NCI-H146 treated with DMSO at 0.1 percent for 48 hours (cell line): Measurements from ENCODE around the gene RNF11.
"Not testable (repeated sequence)": the region's sequence is repeated elsewhere in the genome, so short reads cannot be mapped to it uniquely, and the experiment has no call there.

Experiments
- DNase-seq: peaks from one replicate; lab custom pipeline; 2025; ENCODE audit not compliant: unreplicated experiment; lab: John Stamatoyannopoulos, UW

The RNF11 gene

DNA sequence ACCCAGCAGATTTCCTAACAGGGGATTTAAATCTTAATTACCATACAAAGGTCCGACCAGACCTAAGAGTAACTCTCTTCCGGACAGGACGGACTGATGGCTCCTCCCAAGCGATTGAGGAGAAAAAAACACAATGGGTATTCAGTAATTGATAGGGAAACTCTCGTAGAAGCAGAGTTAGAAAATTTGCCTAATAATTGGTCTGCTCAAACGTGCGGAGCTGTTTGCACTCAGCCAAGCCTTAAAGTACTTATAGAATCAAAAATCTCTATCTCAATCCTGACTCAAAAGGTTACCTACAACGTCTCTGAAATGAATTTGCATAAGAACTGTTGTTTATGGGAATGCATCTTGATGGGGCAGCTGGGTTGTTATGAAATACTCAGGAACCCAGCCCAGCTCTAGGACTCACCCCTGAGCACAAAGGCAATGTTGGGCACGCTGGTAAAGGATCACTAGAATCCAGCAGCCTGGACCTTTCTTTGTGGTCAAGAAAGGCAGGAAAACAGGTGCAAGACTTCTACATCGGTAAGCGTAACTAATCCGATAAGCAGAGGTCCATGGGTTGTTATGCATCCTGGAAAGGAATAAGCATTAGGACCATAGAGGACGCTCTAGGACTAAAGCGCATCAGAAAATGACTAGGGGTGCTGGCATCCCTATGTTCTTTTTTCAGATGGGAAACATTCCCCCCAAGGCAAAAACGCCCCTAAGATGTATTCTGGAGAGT, 8.7 kb upstream of the RNF11 start:
- DNase-seq = not testable (repeated sequence)

DNA sequence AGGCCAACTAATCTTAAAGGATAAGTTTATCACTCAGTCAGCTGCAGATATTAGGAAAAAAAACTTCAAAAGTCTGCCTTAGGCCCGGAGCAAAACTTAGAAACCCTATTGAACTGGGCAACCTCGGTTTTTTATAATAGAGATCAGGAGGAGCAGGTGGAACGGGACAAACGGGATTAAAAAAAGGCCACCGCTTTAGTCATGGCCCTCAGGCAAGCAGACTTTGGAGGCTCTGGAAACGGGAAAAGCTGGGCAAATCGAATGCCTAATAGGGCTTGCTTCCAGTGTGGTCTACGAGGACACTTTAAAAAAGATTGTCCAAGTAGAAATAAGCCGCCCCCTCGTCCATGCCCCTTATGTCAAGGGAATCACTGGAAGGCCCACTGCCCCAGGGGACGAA, 7.6 kb upstream of the RNF11 start:
- not testable (repeated sequence) for DNase-seq

DNA sequence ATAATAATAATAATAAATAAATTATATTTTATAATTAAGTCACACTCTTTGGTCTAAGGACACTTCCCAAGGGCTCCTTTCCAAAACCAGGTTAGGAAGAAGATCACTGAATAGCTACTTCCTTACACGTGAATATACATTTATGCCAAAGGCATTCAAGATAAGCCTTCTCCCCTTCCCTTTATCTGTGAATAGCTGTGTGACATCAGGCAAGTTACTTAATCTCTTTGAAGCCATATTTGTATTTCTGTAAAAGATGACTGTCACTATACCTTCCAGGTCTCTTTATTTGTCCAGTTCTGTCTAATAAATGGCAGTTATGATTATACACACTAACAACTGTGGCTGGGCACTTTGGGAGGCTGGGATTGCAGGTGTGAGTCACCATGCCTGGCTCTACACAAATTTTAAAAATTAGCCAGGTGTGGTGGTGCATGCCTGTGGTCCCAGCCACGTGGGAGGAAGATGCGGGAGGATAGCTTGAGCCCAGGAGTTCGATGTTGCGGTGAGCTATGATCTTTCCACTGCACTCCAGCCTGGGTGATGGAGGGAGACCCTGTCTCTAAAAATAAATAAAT, 5.5 kb upstream of the RNF11 start:
- DNase-seq = no peak

DNA sequence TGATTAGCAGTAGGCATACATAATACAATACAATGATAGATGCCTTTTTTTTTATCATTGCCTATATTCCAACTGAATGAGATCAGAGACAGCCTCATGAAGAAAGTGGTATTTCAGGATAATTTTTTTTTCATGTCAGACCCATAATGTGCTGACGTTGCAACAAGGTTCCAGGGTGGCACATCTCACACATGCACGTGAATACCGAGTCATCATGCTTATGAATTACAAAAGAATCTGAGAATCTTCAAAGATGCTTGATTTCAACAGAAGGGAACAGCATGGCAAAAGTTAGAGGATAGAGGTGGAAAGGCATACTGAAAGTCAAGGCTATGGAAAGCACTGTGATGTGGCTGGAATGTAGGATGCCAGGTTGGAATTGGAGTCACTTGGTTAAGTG, 5.0 kb upstream of the RNF11 start:
- no peak for DNase-seq

DNA sequence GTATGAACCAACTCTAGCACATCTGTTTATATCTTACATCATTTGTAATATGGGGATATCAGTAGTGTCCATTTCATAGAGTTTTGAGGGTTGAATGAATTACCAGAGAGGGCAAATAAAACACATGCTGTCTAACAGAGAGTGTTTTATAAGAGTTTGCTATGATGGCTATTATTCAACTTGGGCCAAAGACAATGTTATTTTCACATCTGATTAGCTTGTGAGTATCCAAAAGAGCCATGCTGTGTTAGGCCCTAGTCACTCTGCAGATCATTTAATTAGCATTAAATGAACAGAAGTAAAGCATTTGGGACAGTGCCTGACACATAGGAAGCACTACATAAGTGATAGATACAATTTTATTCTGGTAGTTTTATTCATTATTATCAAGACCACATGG, 4.2 kb upstream of the RNF11 start:
- DNase-seq = no peak

DNA sequence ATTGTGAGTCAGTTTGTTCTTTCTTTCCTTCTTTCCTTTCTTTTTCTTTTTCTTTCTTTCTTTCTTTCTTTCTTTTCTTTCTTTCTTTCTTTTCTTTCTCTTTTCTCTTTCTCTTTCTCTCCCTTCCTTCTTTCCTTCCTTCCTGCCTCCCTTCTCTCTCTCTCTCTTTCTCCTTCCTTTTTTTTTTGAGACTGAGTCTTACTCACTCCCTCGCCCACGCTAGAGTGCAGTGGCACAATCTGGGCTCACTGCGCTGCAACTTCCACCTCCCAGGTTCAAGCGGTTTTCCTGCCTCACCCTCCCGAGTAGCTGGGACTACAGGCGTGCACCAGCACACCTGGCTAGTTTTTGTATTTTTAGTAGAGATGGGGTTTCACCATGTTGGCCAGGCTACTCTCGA, 1.8 kb upstream of the RNF11 start:
- DNase-seq = not testable (repeated sequence)

DNA sequence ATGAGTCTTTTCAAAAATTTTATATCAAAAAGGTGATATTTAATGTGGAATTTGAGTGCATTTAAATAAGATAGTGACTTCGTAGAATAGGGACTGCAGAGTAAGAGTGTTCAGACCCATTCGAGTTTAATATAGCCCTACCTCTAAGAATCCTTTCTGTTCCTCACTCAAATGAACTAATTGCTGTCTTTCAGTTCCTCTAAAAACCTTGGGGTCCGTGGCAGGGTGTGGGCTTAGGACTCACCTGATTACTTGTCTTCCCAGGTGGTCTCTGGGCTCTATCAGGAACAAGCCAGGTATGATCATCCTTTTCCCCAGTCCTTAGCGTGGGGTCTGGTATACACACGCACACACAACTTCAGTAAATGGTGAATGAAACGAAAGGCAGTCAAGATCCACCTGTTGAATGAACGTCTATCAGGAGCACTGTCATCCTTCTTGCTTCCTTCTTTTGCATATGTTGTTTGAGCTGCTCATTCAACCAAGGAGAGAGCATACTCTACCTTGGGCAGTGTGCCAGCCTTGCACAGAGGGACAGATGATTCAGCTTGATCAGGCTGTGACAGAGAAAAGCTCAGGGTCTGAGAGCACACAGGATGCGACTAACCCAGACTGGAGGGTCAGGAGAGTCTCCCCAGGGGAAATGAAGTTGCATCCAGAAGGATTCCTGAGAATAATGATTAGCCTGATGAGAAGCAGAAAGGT, 1.2 kb upstream of the RNF11 start:
- DNase-seq = peak; percentile 77

DNA sequence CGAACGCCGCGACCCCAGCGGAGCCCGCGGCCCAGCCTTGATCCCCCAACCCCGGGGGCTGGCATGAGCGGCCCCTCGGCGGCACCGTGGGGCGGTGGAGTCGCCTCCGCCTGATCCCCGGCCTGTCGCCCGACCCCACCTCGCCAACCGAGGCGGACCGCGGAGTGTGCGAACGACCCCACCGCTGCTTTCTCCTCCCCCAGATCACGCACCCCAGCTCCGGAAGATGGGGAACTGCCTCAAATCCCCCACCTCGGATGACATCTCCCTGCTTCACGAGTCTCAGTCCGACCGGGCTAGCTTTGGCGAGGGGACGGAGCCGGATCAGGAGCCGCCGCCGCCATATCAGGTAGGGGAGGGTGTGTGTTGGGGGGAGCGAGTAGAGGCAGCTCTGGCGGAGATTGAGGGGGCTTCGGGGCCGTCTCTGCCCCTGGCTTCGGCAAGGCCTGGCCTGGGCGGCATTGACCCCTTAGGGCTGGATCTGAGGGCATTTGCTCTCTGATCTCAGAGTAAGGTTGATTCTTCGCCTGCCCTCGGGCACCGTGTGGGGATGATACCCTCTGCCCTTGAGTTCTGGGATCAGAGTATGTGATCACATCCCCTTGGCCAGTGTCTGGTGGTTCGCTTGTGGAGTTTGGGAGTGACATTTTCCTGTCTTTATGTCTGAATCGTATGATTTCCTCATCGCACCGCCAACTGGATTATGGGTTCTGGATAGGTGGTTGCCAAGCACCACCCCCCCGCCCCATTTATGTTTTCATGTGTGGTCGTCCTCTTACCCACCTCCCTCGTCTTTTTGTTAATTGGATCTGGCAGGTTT, 668 bp downstream of the RNF11 start:
- DNase-seq = peak; percentile 9

DNA sequence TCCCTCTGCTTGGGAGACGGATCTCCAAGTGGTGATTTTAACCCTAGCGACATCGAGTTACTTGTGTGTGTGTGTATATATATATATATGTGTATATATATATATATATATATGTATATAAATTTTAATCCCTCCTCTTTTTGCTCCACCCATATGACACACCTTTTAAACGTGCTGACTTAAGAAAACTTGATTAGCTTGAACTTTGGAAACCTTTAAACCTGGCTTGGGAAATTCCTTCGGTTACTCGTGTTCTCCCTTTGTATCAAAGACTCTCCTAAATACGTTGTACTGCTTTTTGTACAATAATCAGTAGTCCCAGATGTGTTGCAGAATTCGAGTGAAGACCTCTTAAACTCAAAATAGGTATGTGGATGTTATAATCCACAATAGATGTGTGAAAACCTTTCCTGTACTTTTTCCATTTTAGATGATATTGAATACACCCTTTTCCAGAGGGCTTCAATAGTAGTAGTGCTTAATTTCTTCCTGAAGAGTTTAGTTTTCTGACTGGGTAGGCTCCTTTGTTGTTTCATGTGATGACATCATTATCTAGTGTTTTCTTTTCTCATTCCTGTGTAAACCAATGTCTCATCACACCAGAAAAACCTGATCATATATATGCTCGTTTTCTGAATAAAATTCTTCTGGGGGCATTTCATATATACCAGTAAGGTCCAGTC, 1.4 kb downstream of the RNF11 start:
- DNase-seq = no peak

DNA sequence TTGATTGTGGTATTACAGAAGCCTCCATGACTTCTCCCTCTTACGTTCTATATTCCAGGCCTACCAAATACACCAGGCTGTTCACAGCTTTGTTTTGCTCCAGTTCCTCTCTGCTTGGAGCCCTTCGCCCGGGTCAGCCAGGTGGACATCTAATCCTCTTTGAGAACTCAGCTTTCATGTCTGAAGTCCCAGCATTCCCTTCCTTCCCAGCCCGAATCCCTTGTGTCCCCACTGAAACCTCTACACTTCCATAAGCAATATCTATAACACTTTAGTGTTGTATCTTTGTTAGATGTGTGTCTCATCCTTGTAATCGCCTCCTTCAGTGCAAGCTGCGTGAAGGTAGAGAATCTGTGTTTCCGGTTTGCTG, 1.9 kb downstream of the RNF11 start:
- DNase-seq = no peak

DNA sequence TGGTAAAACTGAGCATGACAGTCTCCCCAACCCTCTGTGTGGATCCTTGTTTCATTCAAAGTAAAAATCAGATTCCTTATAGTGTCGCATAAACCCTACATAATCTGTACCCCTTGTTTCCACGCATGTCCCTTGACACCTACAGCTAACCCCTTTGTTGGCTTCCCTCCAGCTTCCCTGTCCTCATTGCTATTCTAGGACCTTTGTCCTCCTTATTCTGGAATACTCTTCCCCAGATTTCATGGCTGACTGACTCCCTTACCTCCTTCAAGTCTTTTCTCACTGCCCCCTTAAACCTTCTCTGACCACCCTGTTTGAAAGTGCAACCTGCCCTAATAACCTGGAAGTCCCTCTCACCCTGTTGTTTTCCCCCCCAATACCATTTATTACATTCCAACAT, 4.0 kb downstream of the RNF11 start:
- DNase-seq = no peak

DNA sequence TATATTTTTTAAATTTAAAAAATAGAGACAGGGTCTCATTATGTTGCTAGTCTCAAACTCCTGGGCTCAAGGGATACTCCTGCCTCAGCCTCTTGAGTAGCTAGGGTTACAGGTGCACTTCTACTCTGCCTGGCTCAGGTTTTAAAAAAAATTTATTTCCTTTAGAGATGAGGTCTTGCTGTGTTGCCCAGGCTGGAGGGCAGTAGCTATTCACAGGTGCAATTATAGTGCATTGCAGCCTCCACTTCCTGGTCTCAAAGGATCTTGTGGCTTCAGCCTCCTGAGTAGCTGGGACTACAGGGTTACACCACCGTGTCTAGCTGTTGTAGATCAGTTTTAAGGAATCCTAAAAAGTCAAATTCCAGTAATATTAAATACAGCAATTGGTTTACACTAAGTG, 5.0 kb downstream of the RNF11 start:
- no peak for DNase-seq

DNA sequence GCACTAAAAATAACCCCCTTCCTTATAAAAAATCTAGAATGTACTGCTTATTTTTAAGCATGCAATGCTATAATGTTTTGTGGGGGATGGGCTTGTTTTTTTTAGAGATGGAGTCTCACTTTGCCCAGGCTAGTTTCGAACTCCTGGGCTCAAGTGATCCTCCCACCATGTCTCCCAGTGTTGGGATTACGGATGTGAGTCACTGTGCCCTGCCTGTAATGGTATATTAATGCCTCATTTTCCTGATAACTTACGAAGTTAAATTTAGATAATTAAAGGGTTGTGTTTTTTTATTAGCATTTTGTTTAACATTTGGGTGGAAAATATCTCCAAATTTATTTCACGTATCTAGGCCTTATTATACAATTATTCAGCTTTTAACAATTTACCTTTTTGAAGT, 6.5 kb downstream of the RNF11 start:
- no peak for DNase-seq

DNA sequence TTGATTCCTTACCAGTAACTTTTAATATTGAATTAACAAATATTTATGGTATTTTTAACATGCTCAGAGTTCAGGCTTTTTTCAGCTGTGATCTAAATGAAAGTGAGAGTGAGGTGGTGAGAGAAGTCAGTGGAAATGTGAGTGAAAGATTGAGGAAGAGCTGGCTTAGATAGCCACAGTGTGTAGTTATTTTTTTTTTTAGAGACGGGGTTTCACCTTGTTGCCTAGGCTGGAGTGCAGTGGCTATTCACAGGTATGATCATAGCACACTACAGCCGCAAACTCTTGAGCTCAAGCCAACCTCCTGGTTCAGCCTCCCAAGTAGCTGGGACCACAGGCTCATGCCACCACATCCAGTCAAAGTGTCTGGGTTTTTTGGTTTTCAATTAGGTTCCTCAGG, 10.9 kb downstream of the RNF11 start:
- DNase-seq = no peak

DNA sequence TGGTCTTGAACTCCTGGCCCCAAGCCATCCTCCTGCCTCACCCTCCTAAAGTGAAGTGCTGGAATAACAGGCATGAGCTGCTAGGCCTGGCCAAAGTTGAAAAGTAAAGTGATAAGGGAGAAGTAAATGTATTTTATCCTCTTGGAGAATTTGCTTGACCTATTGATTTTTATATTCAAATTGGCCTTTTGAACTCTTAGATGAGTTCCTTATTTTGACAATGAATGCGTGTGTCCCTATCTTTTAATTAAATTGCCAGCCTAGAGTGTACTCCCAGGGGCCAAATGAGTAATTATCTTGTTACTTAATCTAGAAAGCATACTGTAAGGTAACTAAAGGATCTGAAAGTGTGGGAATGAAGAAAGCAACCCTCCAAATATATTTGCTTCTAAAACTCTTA, 11.4 kb downstream of the RNF11 start:
- DNase-seq = no peak

DNA sequence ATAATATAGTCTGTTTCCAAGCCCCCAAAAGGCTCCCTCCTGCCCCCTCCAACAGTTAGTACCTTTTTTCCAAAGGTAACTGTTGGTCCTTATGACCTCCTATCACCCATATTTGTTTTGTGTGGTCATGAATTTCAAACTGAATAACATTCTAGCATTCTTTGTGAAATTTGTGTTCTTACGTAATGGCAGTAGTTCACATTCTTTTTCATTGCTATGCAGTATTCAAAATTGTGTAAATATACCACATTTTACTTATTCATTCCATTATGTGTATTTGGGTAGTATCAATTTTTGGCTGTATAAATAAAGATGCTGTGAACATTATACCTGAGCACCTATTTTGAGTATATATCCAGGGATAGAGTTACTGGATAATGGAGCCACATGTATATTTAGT, 13.4 kb downstream of the RNF11 start:
- no peak for DNase-seq

DNA sequence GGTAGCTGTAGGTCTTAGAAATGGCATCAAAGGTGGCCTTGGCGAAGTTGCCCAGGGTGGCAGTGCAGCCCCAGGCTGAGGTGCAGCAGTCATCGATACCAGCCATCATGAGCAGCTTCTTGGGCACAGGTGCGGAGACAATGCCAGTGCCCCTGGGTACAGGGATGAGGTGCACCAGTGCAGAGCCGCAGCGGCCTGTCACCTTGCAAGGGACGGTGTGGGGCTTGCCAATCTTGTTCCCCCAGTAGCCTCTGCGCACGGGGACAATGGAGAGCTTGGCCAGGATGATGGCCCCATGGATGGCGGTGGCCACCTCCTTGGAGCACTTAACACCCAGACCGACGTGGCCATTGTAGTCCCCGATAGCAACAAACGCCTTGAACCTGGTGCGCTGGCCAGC, 14.7 kb downstream of the RNF11 start:
- not testable (repeated sequence) for DNase-seq

DNA sequence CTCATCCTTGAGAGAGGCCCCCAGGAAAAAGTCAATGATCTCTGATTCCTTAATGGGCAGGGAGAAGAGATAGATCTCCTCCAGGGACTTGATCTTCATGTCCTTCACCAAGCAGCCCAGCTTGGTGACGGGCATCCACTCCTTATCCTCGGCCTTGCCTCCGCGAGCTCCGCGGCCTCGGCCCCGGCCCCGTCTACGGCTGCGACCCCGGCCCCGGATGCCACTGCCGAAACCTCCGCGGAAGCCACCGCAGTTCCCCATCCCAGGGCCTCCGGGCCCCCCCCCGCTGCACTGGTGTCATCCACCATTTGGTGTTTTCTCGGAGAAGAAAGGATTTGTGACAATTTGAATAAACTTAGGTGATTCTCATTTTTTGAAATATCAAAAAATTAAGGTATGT, 15.1 kb downstream of the RNF11 start:
- not testable (repeated sequence) for DNase-seq

DNA sequence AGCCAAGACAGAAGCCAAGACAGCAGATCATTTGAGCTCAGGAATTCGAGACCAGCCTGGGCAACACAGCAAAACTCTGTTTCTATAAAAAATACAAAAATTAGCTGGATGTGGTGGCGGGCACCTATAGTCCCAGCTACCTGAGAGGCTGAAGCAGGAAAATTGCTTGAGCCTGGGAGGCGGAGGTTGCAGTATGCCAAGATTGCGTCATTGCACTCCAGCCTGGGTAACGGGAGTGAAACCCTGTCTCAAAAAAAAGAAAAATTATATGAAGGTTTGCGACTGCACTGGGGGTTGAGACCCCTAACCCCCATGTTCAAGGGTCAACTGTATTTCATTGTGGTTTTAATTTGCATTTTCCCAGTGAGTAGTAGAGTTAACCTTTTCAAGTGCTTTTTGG, 16.3 kb downstream of the RNF11 start:
- no peak for DNase-seq

DNA sequence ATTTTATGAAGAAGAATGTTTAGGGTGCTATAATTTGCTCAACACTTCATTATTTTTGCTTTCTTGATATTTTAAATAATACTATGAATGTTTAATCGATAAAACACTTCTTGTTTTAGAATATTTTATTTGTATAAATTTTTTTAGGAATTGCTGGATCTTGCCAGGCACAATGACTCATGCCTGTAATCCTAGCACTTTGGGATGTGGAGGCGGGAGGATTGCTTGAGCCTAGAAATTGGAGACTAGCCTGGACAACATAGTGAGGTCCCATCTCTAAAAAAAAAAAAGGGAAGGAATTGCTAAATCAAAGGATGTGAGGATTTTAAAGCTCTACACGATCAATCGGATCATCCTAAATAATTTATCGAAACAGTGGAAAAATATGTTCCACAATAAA, 17.6 kb downstream of the RNF11 start:
- DNase-seq = no peak

DNA sequence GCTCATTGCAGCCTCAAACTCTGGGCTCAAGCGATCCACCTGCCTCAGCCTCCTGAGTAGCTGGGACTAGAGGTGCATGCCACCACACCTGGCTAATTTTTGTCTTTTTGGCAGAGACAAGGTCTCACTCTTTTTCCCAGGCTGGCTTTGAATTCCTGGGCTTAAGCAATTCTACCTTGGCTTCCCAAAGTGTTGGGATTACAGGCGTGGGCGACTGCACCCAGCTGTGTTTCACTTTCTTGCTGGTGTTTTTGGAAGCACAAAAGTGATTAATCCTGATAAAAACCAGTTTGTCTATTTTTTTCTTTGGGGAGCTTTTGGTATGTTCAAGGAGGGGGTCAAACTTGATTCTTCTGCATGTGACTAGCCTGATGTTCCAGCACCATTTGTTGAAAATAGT, 19.3 kb downstream of the RNF11 start:
- no peak for DNase-seq
